Prostate gland (tissue), 2 donors: ENCODE measurements around the gene ATP8B2.

Experiments
- CTCF ChIP-seq, 4 experiments: fragments of 200-600 bp in 2 of 4; fragments of 450-650 bp in 2 of 4; sonication (generic) in 2 of 4; IDR thresholded peaks; 1 replicate in 3 of 4; 2 replicates in 1 of 4; pipeline ENCODE4 v1.5.1; 2016 to 2019; ENCODE audit warnings: antibody characterized with exemption in 4 of 4, mild to moderate bottlenecking in 2 of 4, moderate library complexity in 2 of 4
- POLR2AphosphoS5 ChIP-seq: sonication (generic); formaldehyde crosslinking; IDR thresholded peaks from one replicate; pipeline ENCODE4 v1.6.1; 2017; ENCODE audit warnings: antibody characterized with exemption

- TF ChIP-seq CTCF (IDR thresholded peaks at IDR 0.05) (no peak), POLR2AphosphoS5 (no peak)
Measured at GRCh38 chr1:154346276-154346917, 21.1 kb downstream of the ATP8B2 start.
